ENCODE measurements around the gene OTUB2.

GRCh38 chr14:94058128-94058673 is 32.1 kb downstream of the OTUB2 start:
- TF ChIP-seq EZH2 (IDR thresholded peaks at IDR 0.05; ENCODE audit: low read depth), result no peak
- TF ChIP-seq CTCF (conservative IDR thresholded peaks at IDR 0.05), result no peak
